ENCODE data around the gene NOP16. TPM values are rescaled to one million over a fixed set of nuclear protein-coding genes. Genes with fewer than 3 reads are reported as not detected.

NOP16 gene
- total RNA-seq, 1 donor from 2014 or later = 13.6 TPM

DNA sequence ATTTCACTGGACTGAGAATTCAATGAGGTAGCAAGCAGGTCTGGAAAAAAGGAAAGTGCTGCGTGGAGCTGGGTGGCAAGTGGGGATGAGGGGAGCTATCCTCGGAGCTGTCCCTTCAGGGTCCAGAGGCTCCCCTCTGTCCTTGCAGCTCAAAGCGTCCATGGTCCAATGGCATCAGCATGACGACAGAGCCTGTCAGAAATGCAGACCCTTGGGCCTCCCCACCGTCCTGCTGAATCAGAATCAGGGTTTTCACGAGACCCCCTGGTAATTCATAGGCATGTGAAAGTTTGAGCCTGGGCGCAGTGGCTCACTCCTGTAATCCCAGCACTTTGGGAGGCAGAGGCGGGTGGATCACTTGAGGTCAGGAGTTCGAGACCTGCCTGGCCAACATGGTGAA, 5.7 kb upstream of the NOP16 start:
- ATAC-seq (no peak), DNase-seq (no peak)

DNA sequence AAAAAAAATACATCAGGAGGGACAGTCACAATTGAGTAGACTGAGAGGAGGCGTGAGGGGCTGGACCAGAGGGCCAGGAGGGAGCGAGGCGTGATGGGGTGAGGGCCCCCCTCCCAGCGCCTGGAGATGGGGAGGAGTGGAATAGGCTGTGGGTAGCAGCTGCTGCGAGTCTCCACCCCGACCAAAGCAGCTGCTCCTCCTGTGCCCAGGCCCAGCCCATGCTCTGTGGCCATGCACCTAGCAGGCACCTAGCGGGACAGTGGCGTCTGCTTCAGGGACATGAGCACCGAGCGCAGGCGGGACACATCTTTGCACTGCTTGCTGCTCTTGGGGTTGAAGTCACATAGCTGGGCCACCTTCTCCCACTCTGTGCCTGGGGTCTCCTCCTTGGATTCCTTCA, 4.1 kb upstream of the NOP16 start:
- TF ChIP-seq, protein P1, sequence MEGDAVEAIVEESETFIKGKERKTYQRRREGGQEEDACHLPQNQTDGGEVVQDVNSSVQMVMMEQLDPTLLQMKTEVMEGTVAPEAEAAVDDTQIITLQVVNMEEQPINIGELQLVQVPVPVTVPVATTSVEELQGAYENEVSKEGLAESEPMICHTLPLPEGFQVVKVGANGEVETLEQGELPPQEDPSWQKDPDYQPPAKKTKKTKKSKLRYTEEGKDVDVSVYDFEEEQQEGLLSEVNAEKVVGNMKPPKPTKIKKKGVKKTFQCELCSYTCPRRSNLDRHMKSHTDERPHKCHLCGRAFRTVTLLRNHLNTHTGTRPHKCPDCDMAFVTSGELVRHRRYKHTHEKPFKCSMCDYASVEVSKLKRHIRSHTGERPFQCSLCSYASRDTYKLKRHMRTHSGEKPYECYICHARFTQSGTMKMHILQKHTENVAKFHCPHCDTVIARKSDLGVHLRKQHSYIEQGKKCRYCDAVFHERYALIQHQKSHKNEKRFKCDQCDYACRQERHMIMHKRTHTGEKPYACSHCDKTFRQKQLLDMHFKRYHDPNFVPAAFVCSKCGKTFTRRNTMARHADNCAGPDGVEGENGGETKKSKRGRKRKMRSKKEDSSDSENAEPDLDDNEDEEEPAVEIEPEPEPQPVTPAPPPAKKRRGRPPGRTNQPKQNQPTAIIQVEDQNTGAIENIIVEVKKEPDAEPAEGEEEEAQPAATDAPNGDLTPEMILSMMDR (IDR thresholded peaks at IDR 0.05) = no peak
- Histone ChIP-seq H3K27me3 (no peaks in the 10 kb centered on the region), H3K27ac (no peak overlapping the region), H3K36me3 (peaks cover 17% of the 10 kb centered on the region), H3K4me1 (peaks cover 7% of the 10 kb centered on the region), H3K4me3 (no peak overlapping the region), H3K9me3 (no peaks in the 10 kb centered on the region)
- ATAC-seq (no peak), DNase-seq (no peak)
- intact Hi-C loops (cut with DNase I) = no loop called here

More for the DNA sequence above, 5.7 kb upstream of the NOP16 start:
- Histone ChIP-seq H3K27me3 (no peaks in the 10 kb centered on the region), H3K36me3 (peaks cover 17% of the 10 kb centered on the region), H3K27ac (no peak overlapping the region), H3K4me1 (peaks cover 7% of the 10 kb centered on the region), H3K9me3 (no peaks in the 10 kb centered on the region), H3K4me3 (no peak overlapping the region)
- intact Hi-C loops (cut with DNase I) = no loop called here
- TF ChIP-seq, protein P1 (IDR thresholded peaks at IDR 0.05) = no peak

DNA sequence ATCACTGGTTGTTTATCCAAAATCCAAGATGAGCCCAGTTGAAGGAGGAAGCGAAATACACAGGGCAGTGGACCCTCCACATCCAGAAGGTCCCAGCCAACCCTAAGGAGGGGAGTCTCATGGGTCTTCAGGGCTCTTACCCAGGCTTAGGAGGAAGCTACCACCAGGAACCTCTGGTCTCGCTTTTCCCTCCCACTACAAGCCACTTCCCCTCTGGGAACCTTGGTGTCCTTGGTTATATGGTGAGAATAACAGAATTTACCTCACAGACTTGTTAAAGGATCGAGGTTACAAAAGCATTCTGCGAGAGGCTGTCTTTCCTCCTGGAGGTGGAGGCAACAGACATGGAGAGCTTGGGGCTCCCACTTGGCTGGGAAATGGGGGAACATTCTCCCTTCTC, 3.6 kb upstream of the NOP16 start:
- Histone ChIP-seq H3K4me1 (peaks cover 7% of the 10 kb centered on the region), H3K27me3 (no peaks in the 10 kb centered on the region), H3K9me3 (no peaks in the 10 kb centered on the region), H3K27ac (no peak overlapping the region), H3K36me3 (peaks cover 17% of the 10 kb centered on the region), H3K4me3 (no peak overlapping the region)
- intact Hi-C loops (cut with DNase I) = no loop called here
- ATAC-seq (no peak), DNase-seq (no peak)
- TF ChIP-seq, protein P1 (IDR thresholded peaks at IDR 0.05) = no peak

DNA sequence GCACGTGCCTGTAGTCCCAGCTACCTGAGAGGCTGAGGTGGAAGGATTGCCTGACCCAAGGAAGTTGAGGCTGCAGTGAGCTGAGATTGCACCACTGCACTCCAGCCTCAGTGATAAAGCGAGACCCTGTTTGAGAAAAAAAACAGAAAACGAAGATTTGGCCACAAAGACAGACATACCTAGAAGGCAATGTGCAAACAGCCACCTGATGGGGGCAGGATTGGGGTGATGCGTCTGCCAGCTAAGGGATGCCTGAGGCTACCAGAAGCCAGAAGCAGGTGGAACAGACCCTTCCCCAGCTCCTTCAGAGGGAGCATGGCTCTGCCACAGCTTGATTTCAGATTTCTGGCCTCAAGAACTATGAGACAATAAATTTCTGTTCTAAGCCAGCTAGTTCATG, 3.1 kb upstream of the NOP16 start:
- TF ChIP-seq, protein P1 (IDR thresholded peaks at IDR 0.05) = no peak
- Histone ChIP-seq H3K4me3 (no peak overlapping the region), H3K9me3 (no peaks in the 10 kb centered on the region), H3K36me3 (peaks cover 17% of the 10 kb centered on the region), H3K27ac (no peak overlapping the region), H3K4me1 (peaks cover 7% of the 10 kb centered on the region), H3K27me3 (no peaks in the 10 kb centered on the region)
- intact Hi-C loops (cut with DNase I) = no loop called here
- no peak for ATAC-seq
- no peak for DNase-seq

DNA sequence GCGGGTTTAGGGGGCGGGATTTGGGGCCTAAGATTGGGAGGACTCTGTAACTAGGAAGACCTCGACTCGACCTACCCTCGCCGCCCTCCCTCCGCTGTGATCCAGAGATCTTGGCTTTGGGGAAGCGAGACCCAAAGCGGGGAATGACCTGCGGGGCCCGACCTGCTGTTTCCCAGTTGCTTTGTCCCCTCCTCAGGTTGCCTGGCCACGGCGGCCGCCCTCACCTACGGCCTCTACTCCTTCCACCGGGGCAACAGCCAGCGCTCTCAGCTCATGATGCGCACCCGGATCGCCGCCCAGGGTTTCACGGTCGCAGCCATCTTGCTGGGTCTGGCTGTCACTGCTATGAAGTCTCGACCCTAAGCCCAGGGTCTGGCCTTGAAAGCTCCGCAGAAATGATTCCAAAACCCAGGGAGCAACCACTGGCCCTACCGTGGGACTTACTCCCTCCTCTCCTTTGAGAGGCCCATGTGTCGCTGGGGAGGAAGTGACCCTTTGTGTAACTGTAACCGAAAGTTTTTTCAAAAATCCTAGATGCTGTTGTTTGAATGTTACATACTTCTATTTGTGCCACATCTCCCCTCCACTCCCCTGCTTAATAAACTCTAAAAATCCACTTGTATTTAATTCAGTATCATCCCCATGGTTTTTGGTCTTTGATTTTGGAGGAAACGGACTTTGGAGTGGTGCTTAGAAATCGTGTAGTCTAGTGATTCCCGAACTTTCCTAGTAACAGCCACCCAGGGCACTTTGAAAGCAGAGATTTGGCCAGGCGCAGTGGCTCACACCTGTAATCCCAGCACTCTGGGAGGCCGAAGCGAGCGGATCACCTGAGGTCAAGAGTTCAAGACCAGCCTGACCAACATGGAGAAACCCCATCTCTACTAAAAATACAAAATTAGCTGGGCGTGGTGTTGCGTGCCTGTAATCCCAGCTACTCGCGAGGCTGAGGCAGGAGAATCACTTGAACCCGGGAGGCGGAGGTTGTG, 1.0 kb upstream of the NOP16 start:
- no peaks in the 10 kb centered on the region for H3K9me3 ChIP-seq
- ATAC-seq (peak; percentile 40), DNase-seq (no peak)
- H3K27ac ChIP-seq = peak overlapping the region; percentile 96
- peak overlapping the region; percentile 87 for H3K4me3 ChIP-seq
- peaks cover 33% of the 10 kb centered on the region for H3K36me3 ChIP-seq
- intact Hi-C loops (cut with DNase I) = no loop called here
- no peaks in the 10 kb centered on the region for H3K27me3 ChIP-seq
- TF ChIP-seq, protein P1 (IDR thresholded peaks at IDR 0.05) = no peak
- H3K4me1 ChIP-seq = peaks cover 7% of the 10 kb centered on the region
